ENCODE data around the gene ZCCHC2.

The ZCCHC2 gene

GRCh38 chr18:62572456-62572855 lies 49.6 kb downstream of the ZCCHC2 start:
- no peak for DNase-seq (ENCODE audit: low read depth, low spot score)
- H3K27ac ChIP-seq, result peak overlapping the region; percentile 37

- DNase-seq (ENCODE audit: low read depth, low spot score), result no peak
- H3K27ac ChIP-seq, result no peak overlapping the region
Measured at GRCh38 chr18:62574776-62575175, 52.0 kb downstream of the ZCCHC2 start.

- no peak overlapping the region for H3K27ac ChIP-seq
Measured at GRCh38 chr18:62576271-62576670, 53.4 kb downstream of the ZCCHC2 start.

GRCh38 chr18:62576845-62577512 lies 54.2 kb downstream of the ZCCHC2 start:
- no peak overlapping the region for H3K27ac ChIP-seq
- DNase-seq (ENCODE audit: low read depth, low spot score), result no peak

More at GRCh38 chr18:62576271-62576670, 53.4 kb downstream of the ZCCHC2 start:
- no peak for DNase-seq (ENCODE audit: low read depth, low spot score)

- no peak overlapping the region for H3K27ac ChIP-seq
- DNase-seq (ENCODE audit: low read depth, low spot score), result no peak
Measured at GRCh38 chr18:62577765-62578164, 54.9 kb downstream of the ZCCHC2 start.

GRCh38 chr18:62578980-62579511 lies 56.2 kb downstream of the ZCCHC2 start:
- H3K27ac ChIP-seq, result no peak overlapping the region
- no peak for DNase-seq (ENCODE audit: low read depth, low spot score)

- no peak overlapping the region for H3K27ac ChIP-seq
- no peak for DNase-seq (ENCODE audit: low read depth, low spot score)
Measured at GRCh38 chr18:62583376-62583775, 60.6 kb downstream of the ZCCHC2 start.

GRCh38 chr18:62584241-62585120 lies 61.7 kb downstream of the ZCCHC2 start:
- H3K27ac ChIP-seq, result no peak overlapping the region
- peak; percentile 24 for DNase-seq (ENCODE audit: low read depth, low spot score)

- no peak for DNase-seq (ENCODE audit: low read depth, low spot score)
- no peak overlapping the region for H3K27ac ChIP-seq
Measured at GRCh38 chr18:62585274-62586150, 62.7 kb downstream of the ZCCHC2 start.

GRCh38 chr18:62586151-62586774 lies 63.4 kb downstream of the ZCCHC2 start:
- H3K27ac ChIP-seq, result no peak overlapping the region
- no peak for DNase-seq (ENCODE audit: low read depth, low spot score)

GRCh38 chr18:62586781-62587487 lies 64.1 kb downstream of the ZCCHC2 start:
- no peak overlapping the region for H3K27ac ChIP-seq
- no peak for DNase-seq (ENCODE audit: low read depth, low spot score)

GRCh38 chr18:62587689-62588088 lies 64.9 kb downstream of the ZCCHC2 start:
- DNase-seq (ENCODE audit: low read depth, low spot score), result no peak
- H3K27ac ChIP-seq, result no peak overlapping the region

- no peak for DNase-seq (ENCODE audit: low read depth, low spot score)
- no peak overlapping the region for H3K27ac ChIP-seq
Measured at GRCh38 chr18:62588217-62588616, 65.4 kb downstream of the ZCCHC2 start.

- no peak for DNase-seq (ENCODE audit: low read depth, low spot score)
- no peak overlapping the region for H3K27ac ChIP-seq
Measured at GRCh38 chr18:62590799-62591590, 68.2 kb downstream of the ZCCHC2 start.

GRCh38 chr18:62596145-62597005 lies 73.5 kb downstream of the ZCCHC2 start:
- no peak overlapping the region for H3K27ac ChIP-seq
- DNase-seq (ENCODE audit: low read depth, low spot score), result no peak

- no peak for DNase-seq (ENCODE audit: low read depth, low spot score)
- no peak overlapping the region for H3K27ac ChIP-seq
Measured at GRCh38 chr18:62601871-62602270, 79.0 kb downstream of the ZCCHC2 start.

- no peak overlapping the region for H3K27ac ChIP-seq
- no peak for DNase-seq (ENCODE audit: low read depth, low spot score)
Measured at GRCh38 chr18:62602706-62603105, 79.9 kb downstream of the ZCCHC2 start.

GRCh38 chr18:62603211-62603610 lies 80.4 kb downstream of the ZCCHC2 start:
- DNase-seq (ENCODE audit: low read depth, low spot score), result no peak
- H3K27ac ChIP-seq, result no peak overlapping the region

Data from epithelial cell of prostate (primary cell).